ENCODE measurements around the gene LRP1B.
A peak's percentile ranks its signal among the peaks of the same experiment; 100 is the strongest.

LRP1B gene

DNA sequence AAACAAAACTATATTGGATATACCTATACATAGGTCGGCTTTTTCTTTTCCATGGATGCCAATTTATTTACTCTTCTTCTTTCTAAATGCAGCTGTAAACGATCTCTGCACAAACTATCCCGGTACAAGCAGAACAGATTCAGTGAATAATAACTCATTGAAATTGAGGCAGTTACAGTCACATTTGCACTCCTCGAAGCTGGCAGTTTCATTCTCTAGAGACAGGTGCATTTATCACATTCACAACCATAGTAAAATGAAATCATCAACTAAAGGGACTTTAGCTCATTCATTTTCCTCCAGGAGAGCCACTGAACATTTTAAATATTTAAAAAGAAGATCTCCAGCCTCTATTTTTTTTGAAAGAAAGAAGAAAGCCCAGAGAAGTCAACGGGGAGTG lies 551.7 kb downstream of the LRP1B start:
- DNase-seq (ENCODE audit: low spot score): no peak

DNA sequence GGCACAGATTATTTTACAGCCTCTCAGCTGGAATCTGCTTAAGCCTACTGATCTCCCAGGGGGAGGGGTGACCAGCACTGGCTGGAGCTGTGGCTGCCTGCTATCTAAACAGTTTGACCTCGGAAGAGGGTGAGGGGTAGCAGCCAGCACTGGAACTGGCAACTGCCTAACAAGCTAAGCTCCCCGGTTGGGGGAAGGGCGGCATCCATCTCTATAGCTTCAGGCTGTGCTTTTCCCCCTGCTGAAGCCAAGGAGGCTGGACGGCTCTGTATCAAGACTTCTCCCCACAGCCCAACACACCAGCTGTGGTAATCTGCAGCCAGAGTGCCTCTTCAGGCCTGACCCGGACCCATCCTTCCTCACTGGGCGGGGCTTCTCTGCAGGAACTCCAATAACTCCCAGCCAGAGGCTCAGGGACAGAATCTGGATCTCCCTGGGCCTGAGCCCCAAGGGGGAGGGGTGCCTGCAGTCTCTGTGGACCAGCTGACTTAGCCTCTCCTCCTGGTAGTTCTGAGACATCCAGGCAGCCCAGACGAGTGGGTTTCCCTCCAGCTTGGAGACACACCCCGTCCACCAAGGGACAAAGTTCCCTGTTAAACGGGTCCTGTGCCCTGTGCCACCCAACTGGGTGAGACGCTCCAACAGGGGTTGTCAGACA lies 560.2 kb downstream of the LRP1B start:
- no peak for DNase-seq (ENCODE audit: low spot score)

DNA sequence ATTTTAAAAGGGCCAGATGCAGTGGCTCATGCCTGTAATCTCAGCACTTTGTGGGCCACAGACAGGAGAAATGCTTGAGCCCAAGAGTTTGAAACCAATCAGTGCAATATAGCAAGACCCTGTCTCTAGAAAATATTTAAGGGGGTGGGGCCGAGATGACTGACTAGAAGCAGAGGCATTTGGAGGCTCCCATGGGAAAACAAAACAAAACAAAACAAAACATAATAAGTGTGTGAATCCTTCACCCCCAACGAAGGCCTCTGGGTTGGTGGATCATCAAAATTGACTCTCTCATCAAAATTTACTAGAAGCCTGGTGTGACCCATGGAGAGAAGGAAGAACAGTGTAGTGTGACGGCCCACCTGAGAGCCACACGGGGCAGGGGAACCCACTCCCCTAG lies 560.9 kb downstream of the LRP1B start:
- no peak for DNase-seq (ENCODE audit: low spot score)

DNA sequence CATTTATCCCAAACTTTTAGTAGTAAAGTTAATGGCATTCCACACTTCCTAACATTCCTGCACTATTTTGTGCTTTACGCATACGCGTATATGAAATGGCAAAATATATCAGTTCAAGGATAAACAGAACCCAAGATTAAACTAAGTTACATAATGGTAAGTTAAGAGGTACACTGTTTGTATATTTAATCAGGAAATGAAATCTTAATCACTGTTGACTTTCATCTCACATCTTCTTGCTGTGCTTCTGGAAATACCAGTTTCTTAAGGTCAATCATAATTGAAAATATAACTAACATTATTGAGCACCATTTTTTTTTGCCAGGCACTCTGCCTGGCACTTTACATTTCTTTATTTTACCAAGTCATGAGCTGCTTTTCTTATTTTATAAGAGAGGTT lies 565.2 kb downstream of the LRP1B start:
- no peak for DNase-seq (ENCODE audit: low spot score)

DNA sequence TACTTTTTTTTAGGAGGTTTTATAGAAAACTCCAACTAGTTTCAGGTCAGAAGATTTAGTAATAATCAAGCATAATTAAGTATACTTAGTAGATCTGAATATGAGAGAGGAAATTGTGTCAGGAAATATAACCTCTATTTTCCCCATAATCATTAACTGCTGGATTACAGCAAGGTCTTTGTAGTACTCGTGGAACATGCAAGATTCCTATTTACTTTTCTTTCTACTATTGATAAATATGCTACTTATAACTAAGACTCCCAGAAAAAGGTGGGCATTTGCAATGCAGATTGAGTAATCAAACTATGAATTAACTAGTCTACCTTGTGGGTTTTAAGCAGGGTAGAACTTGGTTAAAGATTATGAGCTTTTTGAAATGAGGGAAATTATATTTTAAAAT lies 570.1 kb downstream of the LRP1B start:
- DNase-seq (ENCODE audit: low spot score): no peak

DNA sequence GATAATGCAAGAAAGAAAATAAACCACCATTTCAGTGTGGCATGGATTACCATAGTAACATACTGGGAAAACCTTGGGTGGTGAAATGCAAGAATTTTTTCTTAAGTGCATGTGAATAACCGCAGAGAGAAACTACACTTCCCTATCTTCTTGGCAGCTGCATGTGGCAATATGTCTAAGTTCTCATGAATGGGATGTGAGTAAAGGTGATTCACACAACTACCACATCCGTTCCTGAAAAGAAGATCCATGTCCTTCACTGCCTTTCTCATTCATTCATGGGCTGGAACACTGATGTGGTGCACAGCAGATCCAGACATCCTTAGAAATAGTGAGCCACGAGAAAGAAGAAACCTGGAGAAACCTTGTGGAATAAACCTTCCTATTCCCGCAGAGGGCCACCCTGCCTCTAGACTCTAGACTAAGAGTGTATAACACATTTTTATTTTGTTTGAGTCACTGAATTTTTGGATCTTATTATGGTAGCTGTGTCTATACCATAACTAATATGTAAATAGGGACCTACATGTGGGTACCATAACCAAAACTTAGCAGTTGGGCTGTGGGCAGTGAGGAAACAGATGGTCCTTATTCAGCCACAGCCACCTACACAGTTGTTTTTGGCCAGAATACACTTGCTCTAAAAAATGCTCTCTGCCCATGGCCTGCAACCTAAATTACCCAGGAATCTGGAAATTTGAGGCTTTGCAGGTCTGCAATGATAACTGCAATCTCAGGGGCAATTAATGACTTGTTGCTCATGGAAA lies 573.3 kb downstream of the LRP1B start:
- no peak for DNase-seq (ENCODE audit: low spot score)

DNA sequence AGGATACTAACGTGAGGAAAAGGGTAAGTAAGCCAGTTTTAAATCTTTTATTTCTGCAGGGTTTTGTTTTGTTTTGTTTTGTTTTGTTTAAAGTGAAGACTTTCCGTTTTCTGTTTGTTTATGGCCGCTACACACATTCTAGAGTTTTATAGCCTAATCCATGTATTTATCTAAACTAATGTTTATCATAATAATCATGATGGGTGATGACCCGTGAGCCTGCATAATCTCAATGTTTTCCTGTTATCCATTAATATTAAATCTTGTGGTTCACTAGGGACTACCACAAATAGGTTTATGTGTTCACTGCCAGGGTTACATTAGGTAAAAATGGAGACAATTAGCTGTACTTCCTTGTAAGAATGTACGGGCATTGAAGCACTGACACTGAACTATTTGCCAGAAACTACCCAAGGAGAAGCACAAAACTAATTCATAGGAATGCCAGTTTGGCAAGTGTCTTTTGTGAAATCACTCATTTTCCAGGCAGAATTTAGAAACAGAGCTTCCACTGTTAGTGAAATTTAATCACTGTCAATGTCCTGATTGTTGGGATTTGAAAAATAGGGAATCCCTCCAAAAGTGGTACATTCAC lies 574.8 kb downstream of the LRP1B start:
- no peak for DNase-seq (ENCODE audit: low spot score)

DNA sequence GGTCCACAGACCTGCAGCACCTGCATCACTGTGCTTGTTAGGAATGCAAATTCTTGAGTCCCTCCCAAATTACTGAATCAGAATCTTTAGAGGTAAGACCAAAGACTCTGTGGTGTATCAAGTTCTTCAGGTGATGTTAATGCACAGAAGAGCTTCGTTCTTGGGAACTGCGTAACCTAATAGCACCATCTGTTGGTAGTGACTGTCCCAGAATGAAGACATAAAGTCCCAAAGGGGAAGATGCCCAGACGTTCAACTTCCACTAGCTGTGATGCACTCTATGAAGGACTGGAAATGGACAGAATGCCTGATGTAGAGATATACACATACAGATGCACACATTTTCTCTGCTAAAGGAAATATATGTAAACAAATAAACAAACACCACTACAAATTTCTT lies 576.0 kb downstream of the LRP1B start:
- DNase-seq (ENCODE audit: low spot score): peak; percentile 4

DNA sequence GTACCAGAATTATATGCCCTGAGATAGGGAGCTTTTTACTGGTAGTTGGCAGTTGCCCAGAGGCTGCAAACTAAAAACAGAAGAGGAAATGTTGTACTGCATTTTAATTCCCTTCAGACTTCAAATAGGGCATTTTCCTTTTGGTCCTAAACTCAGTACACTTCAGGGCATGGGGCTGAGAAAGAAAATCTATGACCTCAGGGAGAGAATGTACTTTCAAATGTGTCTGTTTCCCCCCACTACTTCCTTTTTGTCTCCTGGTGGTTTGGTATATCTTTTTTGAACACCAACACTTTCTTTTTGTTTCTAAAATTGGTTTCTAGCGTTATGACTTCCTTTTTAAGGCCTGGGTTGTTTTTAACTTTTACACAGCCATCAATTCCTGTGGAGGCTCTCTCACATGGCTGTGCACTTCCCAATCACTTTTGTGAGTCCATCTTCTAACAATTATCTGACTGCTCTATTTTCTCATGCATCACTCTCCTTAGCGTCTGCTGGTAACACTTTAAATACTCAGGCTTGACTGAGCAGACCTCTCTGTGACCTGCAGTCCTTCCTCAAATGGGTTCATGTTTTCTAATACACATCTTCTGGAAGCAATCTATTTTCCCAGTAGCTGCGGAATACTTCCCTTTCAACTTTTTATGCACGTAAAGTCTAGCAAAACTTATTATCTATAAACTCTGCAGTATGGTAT lies 596.0 kb downstream of the LRP1B start:
- DNase-seq (ENCODE audit: low spot score): no peak

DNA sequence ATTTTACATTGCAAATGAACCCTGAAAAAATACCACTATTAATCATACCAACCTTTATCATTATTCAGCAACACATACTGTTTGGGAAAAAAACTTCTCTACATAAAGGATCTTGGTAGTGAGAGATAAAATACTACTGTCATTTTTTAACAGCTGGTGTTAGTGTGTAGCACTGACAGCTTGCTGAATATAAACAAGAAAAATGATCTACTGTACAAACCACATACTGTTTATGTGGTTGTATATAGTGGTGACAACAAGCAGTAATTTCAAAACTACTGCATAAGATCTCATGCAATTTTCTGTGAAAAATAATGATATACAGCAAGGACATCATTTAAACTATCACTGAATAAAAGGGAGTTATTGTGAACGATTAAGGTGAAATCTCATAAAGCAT lies 601.2 kb downstream of the LRP1B start:
- no peak for DNase-seq (ENCODE audit: low spot score)

DNA sequence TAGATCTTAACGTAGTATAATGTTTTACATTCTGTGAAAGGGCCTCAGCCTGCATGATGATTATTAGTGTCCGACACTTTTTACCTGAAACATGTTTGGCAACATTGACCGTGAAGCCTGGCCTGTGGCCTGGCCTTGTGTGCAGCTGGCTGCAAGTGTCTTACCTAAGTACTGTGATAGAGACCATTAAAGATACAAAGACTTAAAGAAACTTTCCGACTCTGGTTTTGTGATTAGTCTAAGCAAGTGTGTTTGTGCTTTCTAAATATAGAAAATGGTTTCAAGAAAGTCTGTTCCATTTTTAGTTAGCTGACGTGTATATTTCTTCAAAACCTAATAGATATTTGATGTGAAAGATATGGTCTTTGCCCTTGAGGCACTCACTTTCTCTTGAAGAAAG lies 601.8 kb downstream of the LRP1B start:
- no peak for DNase-seq (ENCODE audit: low spot score)

DNA sequence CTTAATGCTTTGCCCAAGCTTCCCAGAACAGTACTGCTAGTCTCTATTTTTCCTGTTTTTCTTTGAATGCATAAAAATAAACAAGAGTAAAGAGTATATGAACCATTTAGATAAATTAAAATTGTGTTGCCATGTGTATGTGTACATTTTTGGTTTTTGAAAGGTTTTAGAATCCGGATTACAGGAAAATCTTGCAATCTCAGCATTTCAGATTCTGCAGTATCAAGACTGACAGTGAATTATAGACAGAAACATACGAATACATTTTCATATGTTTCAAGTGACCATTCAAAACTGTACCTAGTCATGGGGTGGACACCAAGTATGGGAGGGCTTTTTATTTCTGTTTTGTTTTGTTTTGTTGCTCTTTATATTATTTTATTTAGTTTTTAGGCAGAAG lies 604.1 kb downstream of the LRP1B start:
- no peak for DNase-seq (ENCODE audit: low spot score)

DNA sequence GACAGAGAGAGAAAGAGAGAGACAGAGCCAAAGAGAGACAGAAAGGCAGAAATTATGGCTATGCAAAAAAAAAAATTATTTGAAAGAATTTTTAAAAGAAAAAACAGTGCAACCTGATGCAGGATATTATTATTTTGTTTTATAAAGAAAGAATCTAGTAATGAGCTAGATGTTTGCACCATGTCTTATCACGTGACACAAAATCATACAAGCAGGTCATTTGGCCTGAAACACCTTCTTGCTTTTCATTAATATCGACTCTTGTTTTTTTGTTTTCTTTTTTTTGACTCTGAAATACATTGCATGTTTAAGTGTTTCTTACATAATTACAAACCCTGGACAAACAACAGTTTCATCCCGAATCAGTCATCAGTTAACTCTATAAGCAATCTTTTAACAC lies 606.0 kb downstream of the LRP1B start:
- no peak for DNase-seq (ENCODE audit: low spot score)

DNA sequence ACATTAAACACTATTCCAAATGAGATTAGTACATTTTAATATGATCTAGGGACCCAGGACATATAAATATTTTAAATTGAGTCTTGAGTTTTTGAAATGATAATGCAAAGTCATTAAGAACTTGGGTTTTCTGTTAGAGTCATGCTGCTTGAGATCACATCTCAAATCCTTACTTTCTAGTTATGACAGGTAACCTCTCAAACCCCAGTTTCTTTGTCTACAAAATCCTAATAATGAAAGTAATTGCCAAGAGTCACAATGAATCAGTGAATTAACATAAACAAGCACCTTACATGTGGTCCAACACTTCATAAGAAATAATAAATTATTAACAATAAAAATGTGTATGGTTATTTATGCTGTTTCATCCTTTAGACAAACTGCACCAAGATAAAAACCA lies 607.6 kb downstream of the LRP1B start:
- DNase-seq (ENCODE audit: low spot score): no peak

DNA sequence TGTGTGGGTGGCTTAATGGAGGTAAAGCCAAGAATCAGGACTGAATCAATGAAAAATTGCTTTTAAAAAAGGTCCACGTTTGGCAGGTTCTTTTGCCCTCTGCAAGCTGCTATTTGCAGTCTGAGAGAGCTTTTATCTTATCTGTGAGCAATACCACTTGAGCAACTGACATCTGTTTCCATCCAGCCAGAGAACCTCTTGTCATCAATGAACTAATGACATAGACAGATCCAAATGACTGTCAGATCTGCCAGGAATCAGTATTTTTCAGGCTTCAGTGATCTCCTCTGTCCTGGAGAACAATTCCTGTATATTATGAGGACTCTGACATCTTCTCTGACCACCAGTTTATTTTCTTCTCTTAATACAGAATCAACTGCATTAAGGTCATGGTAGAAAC lies 608.1 kb downstream of the LRP1B start:
- no peak for DNase-seq (ENCODE audit: low spot score)

DNA sequence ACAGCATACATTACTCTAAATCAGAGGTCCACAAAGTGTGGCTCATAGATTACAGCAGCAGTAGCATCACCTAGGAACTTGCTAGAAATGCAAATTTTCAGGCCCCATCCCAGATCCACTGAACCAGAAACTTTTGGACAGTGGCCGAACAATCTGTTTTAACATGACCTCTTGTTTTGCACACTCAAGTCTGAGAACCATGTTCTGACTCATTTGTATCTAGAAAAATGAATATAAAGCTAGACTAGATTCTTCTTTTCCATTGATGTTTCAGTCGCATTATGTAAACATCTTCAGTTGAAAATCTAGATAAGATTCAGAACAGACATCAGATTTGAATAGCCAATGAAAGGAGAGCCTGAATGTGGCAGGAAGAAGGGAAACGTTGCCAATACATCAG lies 608.8 kb downstream of the LRP1B start:
- DNase-seq (ENCODE audit: low spot score): no peak

DNA sequence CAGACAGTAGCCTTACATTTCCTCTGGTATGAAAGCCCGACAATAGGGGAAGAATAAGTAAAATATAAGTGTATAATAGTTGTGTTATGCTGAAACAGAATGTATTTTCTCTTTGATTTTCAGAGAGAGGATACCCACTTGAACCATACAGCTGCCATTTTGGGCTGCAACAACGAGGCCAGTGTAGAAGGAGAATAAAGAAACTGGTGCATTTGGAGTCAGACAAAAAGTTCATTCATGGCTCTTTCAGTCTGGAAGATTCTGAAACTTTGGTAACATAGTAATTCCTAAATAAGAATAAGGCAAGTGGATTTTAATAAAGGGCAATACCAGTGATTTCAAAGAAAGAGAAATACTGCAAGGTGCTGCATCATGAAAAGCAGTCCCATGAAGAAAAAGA lies 610.9 kb downstream of the LRP1B start:
- DNase-seq (ENCODE audit: low spot score): no peak

DNA sequence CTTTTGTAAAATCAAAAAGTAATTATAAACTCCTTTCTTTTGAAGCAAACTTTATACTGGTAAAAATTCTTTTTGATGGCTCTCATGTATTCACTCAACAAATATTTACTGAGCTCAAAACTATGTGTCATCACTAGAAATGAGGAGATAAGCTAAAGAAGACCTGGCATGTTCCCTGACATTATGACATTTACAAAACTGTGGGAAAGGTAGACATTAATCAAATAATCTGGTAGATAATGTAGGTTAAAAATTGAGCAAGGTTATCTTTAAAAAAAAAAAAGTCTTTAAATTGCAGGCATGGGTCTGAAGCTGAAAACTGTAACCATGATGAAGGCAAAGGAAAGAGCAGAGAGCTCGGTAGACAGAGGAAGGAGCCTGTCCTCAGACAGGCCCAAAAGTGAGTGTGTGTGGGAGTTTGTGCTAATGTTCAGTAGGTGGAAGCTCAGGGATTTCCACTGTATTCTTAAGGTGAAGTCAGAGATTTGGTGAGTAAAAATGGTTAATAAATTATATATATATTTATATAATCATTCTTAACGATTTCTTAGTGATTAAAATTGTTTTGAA lies 612.9 kb downstream of the LRP1B start:
- DNase-seq (ENCODE audit: low spot score): no peak

DNA sequence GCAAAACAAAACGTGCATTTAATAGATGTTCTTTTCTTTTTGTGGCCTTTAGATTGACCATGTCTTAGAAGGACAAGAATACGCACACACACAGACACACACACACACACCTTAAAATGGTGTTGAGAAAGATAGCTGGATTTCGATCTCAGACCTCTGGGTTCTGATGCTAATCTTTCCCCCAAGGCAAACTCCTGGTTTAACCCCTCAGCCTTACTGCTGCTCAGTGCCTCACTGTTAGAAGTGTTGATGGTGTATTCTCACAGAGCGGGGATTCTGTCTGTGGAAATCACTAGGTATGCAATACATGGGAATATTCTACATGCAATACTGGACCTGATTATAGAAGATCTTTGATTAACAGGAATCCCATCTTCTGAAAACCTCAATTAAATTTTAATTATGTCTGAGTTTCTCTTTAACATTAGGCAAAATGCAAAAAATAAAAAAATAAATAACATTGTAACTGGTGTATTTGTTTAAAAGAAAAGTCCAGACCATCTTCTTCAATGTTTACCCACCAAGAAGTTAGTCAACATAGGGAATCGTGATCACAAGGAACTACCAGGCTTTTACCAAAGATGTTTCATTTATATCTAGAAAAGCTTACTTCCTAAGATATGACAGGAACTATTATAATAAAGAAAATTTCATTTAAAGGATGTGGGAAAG lies 613.5 kb downstream of the LRP1B start:
- no peak for DNase-seq (ENCODE audit: low spot score)

DNA sequence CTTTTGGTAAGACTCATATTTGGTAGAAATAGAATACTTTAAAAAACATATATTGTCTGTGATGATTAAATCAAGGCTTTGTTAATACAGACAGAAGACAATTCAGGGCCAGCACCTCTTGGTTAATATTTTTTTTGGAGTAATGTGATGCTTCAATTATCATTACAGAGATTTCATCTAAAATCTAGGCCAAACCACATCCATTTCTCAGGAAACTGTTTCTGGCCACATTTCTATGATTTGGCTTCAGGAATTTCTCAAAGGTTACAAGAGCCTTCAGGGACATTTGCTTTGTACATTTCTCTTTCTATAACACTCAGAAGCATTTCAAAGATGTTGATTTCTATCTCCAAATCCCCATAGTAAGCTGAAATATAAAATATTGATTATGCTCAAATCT lies 614.9 kb downstream of the LRP1B start:
- DNase-seq (ENCODE audit: low spot score): no peak

DNA sequence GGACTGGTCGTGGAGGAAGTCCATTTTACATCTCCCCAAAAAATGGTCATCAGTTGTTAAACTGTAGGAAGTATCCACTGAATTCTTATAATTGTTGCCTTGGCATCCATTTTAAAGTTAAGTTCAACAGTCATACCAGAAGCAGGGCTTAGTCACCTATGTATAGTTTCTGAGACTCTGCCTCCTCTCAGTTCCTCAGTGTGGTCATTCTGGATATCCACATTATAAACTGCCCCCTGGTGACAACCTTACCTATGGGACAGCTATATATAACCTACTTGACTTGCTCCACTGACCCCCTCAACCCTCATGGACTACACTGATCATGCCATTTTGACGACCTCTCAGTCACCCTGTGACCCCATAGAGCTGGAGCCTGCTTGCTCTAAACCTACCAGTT lies 617.0 kb downstream of the LRP1B start:
- no peak for DNase-seq (ENCODE audit: low spot score)
